ENCODE results near the gene LIFR.

DNA sequence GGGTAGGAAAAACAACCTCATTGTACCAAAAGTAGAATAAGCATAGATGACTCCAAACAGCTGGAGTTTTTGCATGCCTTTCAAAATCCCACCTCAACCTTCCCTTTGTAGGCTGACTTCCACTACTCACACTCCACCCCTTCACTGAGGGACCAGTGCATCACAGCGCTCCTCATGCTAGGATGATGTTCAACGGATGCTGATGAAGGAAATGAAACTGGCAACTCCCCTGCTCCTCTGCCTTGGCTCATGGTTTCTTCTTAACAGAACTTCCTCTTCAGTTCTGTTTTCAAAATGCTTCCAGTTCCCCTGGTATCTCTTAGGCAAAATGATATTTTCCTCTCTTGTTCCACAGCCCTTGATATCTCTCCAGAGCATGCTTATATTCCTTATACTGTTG is 29.0 kb downstream of the LIFR start:
- TF ChIP-seq, protein P1, sequence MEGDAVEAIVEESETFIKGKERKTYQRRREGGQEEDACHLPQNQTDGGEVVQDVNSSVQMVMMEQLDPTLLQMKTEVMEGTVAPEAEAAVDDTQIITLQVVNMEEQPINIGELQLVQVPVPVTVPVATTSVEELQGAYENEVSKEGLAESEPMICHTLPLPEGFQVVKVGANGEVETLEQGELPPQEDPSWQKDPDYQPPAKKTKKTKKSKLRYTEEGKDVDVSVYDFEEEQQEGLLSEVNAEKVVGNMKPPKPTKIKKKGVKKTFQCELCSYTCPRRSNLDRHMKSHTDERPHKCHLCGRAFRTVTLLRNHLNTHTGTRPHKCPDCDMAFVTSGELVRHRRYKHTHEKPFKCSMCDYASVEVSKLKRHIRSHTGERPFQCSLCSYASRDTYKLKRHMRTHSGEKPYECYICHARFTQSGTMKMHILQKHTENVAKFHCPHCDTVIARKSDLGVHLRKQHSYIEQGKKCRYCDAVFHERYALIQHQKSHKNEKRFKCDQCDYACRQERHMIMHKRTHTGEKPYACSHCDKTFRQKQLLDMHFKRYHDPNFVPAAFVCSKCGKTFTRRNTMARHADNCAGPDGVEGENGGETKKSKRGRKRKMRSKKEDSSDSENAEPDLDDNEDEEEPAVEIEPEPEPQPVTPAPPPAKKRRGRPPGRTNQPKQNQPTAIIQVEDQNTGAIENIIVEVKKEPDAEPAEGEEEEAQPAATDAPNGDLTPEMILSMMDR (IDR thresholded peaks at IDR 0.05): no peak
- no peak for TF ChIP-seq POLR2A (IDR thresholded peaks at IDR 0.05)
- no peak for TF ChIP-seq POLR2AphosphoS5 (IDR thresholded peaks at IDR 0.05)
- no peak for TF ChIP-seq EP300 (IDR thresholded peaks at IDR 0.05)
